Measurements from ENCODE around the gene KIFC1. TPM values are rescaled to one million over a fixed set of nuclear protein-coding genes. Genes with fewer than 3 reads are reported as not detected.
"Not testable (repeated sequence)": the region's sequence is repeated elsewhere in the genome, so short reads cannot be mapped to it uniquely, and the experiment has no call there.

The KIFC1 gene
- total and polyA plus RNA-seq, 2 experiments from 2014 or later: 4.0 to 14.4 TPM

GRCh38 chr6:33365206-33365971, 26.2 kb upstream of the KIFC1 start:
- H4K20me1 ChIP-seq (ENCODE audit: insufficient read depth); H3K4me3 ChIP-seq; H3K9ac ChIP-seq; in situ Hi-C loops (cut with MboI); H3K79me2 ChIP-seq (ENCODE audit: insufficient read depth); H3K27me3 ChIP-seq (replicated peaks; ENCODE audit: insufficient read depth); H3K4me2 ChIP-seq (ENCODE audit: unreplicated experiment); H3K4me1 ChIP-seq (ENCODE audit: insufficient read depth); H3K36me3 ChIP-seq (ENCODE audit: low read depth); H3F3A ChIP-seq (ENCODE audit: insufficient read depth); H2AFZ ChIP-seq; H3K9me3 ChIP-seq (ENCODE audit: low read depth); H3K27ac ChIP-seq; DNase-seq; H3K9me2 ChIP-seq (ENCODE audit: insufficient read depth): not testable (repeated sequence)
- WGBS, 2 experiments (ENCODE audit: low coverage in 1 of 2, low lambda C conversion rate in 2 of 2, missing lambda C conversion rate in 2 of 2): 89 to 94% methylated on average over 9 to 10 of the region's 10 CpGs

GRCh38 chr6:33367009-33367714, 24.5 kb upstream of the KIFC1 start:
- no peak overlapping the region for H3K4me3 ChIP-seq
- no peaks in the 10 kb centered on the region for H3K79me2 ChIP-seq (ENCODE audit: insufficient read depth)
- no peaks in the 10 kb centered on the region for H4K20me1 ChIP-seq (ENCODE audit: insufficient read depth)
- no peak overlapping the region for H3K9ac ChIP-seq
- no peaks in the 10 kb centered on the region for H3F3A ChIP-seq (ENCODE audit: insufficient read depth)
- 0 out of 2 replicates have a peak, but pooled peaks cover 3% of the 10 kb centered on the region for H3K4me1 ChIP-seq (ENCODE audit: insufficient read depth)
- H3K36me3 ChIP-seq (ENCODE audit: low read depth): no peaks in the 10 kb centered on the region
- no peak overlapping the region for H3K4me2 ChIP-seq (ENCODE audit: unreplicated experiment)
- H3K27me3 ChIP-seq (replicated peaks; ENCODE audit: insufficient read depth): no peaks in the 10 kb centered on the region
- no peaks in the 10 kb centered on the region for H3K9me3 ChIP-seq (ENCODE audit: low read depth)
- no peak for TF ChIP-seq EZH2phosphoT487 (IDR thresholded peaks at IDR 0.05; ENCODE audit: insufficient read depth, low read depth)
- TF ChIP-seq EZH2 (IDR thresholded peaks at IDR 0.05; ENCODE audit: insufficient read depth, poor library complexity, severe bottlenecking): no peak
- H3K9me2 ChIP-seq (ENCODE audit: insufficient read depth): no peaks in the 10 kb centered on the region
- H3K27ac ChIP-seq: no peak overlapping the region
- H2AFZ ChIP-seq: no peak overlapping the region
- in situ Hi-C loops (cut with MboI): no loop called here
- 68 to 82% methylated on average over 7 to 8 of the region's 8 CpGs for WGBS, 2 experiments (ENCODE audit: low coverage in 1 of 2, low lambda C conversion rate in 2 of 2, missing lambda C conversion rate in 2 of 2)
- DNase-seq: no peak

GRCh38 chr6:33367715-33368025, 24.0 kb upstream of the KIFC1 start:
- H3K9me2 ChIP-seq (ENCODE audit: insufficient read depth); DNase-seq; H3K4me3 ChIP-seq; H3K79me2 ChIP-seq (ENCODE audit: insufficient read depth); H3K27ac ChIP-seq; in situ Hi-C loops (cut with MboI); H3K27me3 ChIP-seq (replicated peaks; ENCODE audit: insufficient read depth); H3F3A ChIP-seq (ENCODE audit: insufficient read depth); H4K20me1 ChIP-seq (ENCODE audit: insufficient read depth); H3K36me3 ChIP-seq (ENCODE audit: low read depth); H3K4me1 ChIP-seq (ENCODE audit: insufficient read depth); H3K9me3 ChIP-seq (ENCODE audit: low read depth); H2AFZ ChIP-seq; H3K4me2 ChIP-seq (ENCODE audit: unreplicated experiment); H3K9ac ChIP-seq: not testable (repeated sequence)
- WGBS, 2 experiments (ENCODE audit: low coverage in 1 of 2, low lambda C conversion rate in 2 of 2, missing lambda C conversion rate in 2 of 2): 78 to 83% methylated on average over 4 to 5 of the region's 5 CpGs

- H3K4me2 ChIP-seq (ENCODE audit: unreplicated experiment); H3K9ac ChIP-seq; H3K9me2 ChIP-seq (ENCODE audit: insufficient read depth); H2AFZ ChIP-seq; H3K36me3 ChIP-seq (ENCODE audit: low read depth); H3K27ac ChIP-seq; H3K9me3 ChIP-seq (ENCODE audit: low read depth); DNase-seq; H3K27me3 ChIP-seq (replicated peaks; ENCODE audit: insufficient read depth); H3K4me3 ChIP-seq; in situ Hi-C loops (cut with MboI); H4K20me1 ChIP-seq (ENCODE audit: insufficient read depth); H3K79me2 ChIP-seq (ENCODE audit: insufficient read depth): not testable (repeated sequence)
- WGBS, 2 experiments (ENCODE audit: low coverage in 1 of 2, low lambda C conversion rate in 2 of 2, missing lambda C conversion rate in 2 of 2): 80 to 83% methylated on average over 8 of the region's 8 CpGs
- Histone ChIP-seq H3F3A (ENCODE audit: insufficient read depth) (peaks cover 20% of the 10 kb centered on the region; the same call in 1 of the 2 replicates), H3K4me1 (ENCODE audit: insufficient read depth) (peaks cover 27% of the 10 kb centered on the region)
These were observed 19.7 kb upstream of the KIFC1 start for GRCh38 chr6:33371901-33372300.
